Testis (tissue), 2 donors: ENCODE results near the gene TNP2.

Source experiments
- POLR2A ChIP-seq: fragments of 450-650 bp; IDR thresholded peaks from one replicate; pipeline ENCODE4 v1.6.1; 2017; ENCODE audit warnings: antibody characterized with exemption, mild to moderate bottlenecking, moderate library complexity
- TF ChIP-seq, protein P1 (sequence below), 3 experiments: fragments of 450-650 bp in 2 of 3; fragments of 200-600 bp in 1 of 3; sonication (generic) in 1 of 3; IDR thresholded peaks; one replicate each; pipeline ENCODE4 v1.5.1; 2016 to 2019; ENCODE audit warnings: antibody characterized with exemption in 3 of 3, mild to moderate bottlenecking in 2 of 3, moderate library complexity in 1 of 3

DNA sequence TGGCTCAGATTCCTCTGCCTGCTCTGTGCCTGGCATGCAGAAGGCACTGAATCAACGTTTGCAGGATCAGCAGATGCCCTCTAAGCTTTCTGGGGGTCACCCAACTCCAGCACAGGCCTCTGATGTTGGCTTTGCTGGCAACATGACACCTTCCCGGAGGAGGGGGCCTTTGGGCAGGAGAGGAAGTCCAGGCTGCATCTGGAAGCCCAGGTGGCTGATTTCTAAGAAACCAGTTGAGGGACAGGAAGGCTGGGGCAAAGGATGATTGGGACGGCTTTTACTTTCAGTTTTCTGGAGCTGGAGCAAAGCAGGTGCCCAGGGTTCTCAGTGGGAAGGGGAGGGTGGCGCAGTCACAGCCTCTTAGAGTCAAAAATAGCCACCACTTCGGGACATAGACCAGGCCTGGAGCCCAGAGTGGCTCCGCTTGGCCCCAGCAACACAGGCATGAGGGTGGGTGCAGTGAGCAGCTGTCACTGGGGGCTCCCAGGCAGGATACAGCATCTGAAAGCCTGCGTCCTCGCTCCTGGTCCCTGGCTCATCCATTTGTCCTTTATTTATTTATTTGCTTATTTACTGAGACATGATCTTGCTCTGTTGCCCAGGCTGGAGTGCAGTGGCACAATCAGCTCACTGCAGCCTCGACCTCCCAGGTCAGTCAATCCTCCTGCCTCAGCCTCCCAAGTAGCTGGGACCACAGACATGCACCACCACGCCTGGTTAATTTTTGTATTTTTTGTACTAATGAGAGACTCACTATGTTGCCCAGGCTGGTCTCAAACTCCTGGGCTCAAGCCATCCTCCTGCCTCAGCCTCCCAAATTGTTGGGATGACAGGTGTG lies 28.3 kb downstream of the TNP2 start:
- TF ChIP-seq, protein P1, sequence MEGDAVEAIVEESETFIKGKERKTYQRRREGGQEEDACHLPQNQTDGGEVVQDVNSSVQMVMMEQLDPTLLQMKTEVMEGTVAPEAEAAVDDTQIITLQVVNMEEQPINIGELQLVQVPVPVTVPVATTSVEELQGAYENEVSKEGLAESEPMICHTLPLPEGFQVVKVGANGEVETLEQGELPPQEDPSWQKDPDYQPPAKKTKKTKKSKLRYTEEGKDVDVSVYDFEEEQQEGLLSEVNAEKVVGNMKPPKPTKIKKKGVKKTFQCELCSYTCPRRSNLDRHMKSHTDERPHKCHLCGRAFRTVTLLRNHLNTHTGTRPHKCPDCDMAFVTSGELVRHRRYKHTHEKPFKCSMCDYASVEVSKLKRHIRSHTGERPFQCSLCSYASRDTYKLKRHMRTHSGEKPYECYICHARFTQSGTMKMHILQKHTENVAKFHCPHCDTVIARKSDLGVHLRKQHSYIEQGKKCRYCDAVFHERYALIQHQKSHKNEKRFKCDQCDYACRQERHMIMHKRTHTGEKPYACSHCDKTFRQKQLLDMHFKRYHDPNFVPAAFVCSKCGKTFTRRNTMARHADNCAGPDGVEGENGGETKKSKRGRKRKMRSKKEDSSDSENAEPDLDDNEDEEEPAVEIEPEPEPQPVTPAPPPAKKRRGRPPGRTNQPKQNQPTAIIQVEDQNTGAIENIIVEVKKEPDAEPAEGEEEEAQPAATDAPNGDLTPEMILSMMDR (IDR thresholded peaks at IDR 0.05), result no peak
- no peak for TF ChIP-seq POLR2A
